ENCODE measurements around the gene DCC.

DCC gene

GRCh38 chr18:53225567-53226325 is 885.7 kb downstream of the DCC start:
- DNase-seq (ENCODE audit: low read depth in 2 of 2): no peak

- DNase-seq (ENCODE audit: low read depth in 2 of 2): no peak
Measured at GRCh38 chr18:53234610-53235009, 894.6 kb downstream of the DCC start.

- DNase-seq (ENCODE audit: low read depth in 2 of 2): no peak
Measured at GRCh38 chr18:53241161-53241560, 901.2 kb downstream of the DCC start.

DNA sequence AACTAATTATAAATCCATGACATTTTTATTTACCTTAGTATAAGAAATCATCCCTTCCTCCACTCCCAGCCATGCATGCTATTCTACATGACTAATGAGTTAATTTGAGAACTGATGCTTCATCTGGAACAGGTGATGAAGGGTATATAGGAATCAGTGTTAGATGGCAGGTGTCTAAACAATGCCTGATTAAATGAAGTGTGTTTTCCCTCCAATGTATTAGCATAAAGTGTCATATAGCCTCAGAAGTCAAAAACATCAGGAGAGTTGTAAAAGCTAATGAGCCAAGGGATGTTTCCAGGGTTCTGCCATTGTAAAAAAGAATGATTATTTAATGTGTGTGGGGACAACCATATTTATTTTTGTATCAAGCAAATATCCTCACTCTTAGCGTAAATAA is 913.8 kb downstream of the DCC start:
- DNase-seq (ENCODE audit: low read depth in 2 of 2): no peak

- DNase-seq (ENCODE audit: low read depth in 2 of 2): no peak
Measured at GRCh38 chr18:53254265-53254664, 914.3 kb downstream of the DCC start.

DNA sequence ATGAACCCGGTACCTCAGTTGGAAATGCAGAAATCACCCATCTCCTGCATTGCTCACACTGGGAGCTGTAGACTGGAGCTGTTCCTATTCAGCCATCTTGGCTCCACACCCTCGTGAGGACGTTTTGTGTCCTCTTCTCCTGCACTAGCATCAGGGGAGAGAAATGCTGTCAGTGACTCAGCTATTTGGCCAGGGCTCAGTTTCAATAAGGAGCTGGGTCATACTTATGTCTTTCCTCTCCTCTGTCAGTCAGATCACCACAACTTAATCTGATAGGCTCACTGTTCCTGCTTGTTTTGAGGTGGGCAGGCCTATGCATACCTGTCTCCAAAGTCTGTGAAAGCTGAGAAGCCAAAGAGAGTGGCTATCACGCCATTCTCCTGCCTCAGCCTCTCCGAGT is 921.2 kb downstream of the DCC start:
- DNase-seq (ENCODE audit: low read depth in 2 of 2): no peak

DNA sequence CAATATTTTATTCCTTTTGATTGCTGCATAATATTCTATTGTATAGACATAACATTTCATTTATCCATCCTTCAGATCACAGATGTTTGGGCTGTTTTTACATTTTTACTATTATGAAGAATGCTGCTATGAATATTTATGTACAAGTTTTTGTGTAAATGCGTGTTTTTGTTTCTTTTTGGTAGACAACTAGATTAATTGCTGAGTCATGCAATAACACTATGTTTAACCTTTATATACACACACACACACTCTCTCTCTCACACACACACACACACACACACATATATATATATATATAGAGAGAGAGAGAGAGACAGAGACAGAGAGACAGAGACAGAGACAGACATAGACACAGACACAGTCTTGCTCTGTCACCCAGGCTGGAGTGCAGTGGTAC is 926.9 kb downstream of the DCC start:
- no peak for DNase-seq (ENCODE audit: low read depth in 2 of 2)

DNA sequence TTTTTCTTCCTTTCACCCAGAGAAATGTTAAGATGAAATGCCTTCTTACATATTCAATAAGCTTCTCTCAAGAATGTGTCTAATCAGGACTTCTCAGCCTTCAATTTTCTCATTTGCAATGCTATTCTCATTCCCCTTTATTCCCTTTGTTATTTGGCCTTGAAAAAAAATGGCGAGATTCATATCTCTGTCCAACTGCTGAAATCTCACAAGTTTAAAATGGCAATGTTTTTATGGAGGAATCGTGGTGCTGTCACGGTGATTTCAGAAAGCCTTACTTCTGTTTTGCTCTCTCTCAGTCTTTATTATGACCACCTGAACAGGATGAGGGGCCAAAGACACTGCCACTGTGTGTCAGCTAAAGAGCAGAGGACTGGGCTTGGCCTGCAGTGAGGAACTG is 928.5 kb downstream of the DCC start:
- DNase-seq (ENCODE audit: low read depth in 2 of 2): no peak

DNA sequence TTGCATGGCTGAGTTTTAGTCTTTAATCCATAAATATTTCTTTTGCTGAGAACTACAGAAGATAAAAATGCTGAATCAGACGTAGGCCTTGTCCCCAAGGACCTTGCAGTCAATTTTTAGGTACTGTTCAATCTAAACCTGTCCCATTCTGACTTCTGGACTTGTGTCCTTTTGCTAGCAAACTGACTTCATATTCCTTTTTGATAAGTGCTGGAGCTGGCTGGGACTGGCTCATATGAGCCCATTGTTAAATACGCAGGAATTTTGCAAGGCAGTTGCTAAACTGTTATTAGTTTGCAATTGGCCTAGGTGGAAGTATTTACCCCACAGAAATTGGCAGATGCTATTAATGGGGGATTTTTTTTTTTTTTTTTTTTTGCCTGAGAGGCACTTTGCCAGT is 941.4 kb downstream of the DCC start:
- DNase-seq (ENCODE audit: low read depth in 2 of 2): no peak

GRCh38 chr18:53283708-53284107 is 943.7 kb downstream of the DCC start:
- DNase-seq (ENCODE audit: low read depth in 2 of 2): no peak

GRCh38 chr18:53305461-53305860 is 965.5 kb downstream of the DCC start:
- DNase-seq (ENCODE audit: low read depth in 2 of 2): no peak

DNA sequence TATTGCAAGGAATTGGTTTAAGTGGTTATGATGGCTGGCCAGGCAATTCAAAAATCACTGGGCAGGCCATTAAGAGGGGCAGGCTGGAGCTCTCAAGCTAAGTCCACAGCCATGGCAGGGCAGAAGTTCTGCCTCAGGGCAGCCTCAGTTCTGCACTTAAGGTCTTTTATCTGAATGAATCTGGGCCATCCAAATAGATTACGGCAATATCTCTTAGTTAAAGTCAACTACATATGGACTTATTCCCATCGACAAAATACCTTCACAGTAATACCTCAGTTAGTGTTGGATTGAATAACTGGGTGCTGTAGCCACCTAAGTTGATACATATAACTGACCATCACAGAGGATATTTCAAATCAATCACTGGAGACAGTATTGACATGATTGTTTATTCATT is 979.6 kb downstream of the DCC start:
- DNase-seq (ENCODE audit: low read depth in 2 of 2): no peak

- no peak for DNase-seq (ENCODE audit: low read depth in 2 of 2)
Measured at GRCh38 chr18:53322163-53322562, 982.2 kb downstream of the DCC start.

- DNase-seq (ENCODE audit: low read depth in 2 of 2): no peak
Measured at GRCh38 chr18:53324353-53324752, 984.4 kb downstream of the DCC start.

- DNase-seq (ENCODE audit: low read depth in 2 of 2): no peak
Measured at GRCh38 chr18:53360501-53361443, 1020.8 kb downstream of the DCC start.

- DNase-seq (ENCODE audit: low read depth in 2 of 2): no peak
Measured at GRCh38 chr18:53375621-53376020, 1035.6 kb downstream of the DCC start.

- no peak for DNase-seq (ENCODE audit: low read depth in 2 of 2)
Measured at GRCh38 chr18:53380063-53380639, 1040.2 kb downstream of the DCC start.

- no peak for DNase-seq (ENCODE audit: low read depth in 2 of 2)
Measured at GRCh38 chr18:53382870-53383269, 1042.9 kb downstream of the DCC start.

DNA sequence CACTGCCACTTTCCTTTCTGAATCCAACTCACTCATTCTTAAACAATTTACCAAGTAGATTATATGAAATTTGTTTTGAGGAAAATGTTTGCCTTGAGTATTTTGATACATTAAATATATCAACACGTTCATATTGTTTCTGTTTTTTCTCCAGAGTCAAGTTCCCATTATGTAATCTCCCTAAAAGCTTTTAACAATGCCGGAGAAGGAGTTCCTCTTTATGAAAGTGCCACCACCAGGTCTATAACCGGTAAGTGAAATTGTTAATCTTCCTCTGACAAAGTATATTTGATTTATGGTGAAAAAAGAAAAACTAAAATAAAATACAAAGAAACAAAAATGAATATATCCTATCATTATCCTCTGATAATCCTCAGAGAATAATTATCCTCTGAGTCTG is 1045.9 kb downstream of the DCC start:
- DNase-seq (ENCODE audit: low read depth in 2 of 2): no peak

GRCh38 chr18:53387581-53387980 is 1047.6 kb downstream of the DCC start:
- no peak for DNase-seq (ENCODE audit: low read depth in 2 of 2)

DNA sequence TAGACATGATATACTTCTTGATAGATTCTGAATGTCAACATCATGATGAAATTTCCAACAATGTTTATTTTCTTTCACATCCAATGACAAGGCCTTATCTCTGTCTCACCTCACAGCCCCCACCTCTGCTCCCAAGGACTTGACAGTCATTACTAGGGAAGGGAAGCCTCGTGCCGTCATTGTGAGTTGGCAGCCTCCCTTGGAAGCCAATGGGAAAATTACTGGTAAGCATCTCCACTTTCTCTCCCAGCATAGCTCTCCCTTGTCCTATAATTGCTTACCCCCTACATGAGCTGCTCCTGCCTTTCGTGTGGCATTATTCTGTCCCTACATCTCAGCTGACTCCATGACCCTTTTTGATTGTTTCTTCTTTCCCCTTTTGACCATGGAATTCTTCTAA is 1062.7 kb downstream of the DCC start:
- DNase-seq (ENCODE audit: low read depth in 2 of 2): no peak

DNA sequence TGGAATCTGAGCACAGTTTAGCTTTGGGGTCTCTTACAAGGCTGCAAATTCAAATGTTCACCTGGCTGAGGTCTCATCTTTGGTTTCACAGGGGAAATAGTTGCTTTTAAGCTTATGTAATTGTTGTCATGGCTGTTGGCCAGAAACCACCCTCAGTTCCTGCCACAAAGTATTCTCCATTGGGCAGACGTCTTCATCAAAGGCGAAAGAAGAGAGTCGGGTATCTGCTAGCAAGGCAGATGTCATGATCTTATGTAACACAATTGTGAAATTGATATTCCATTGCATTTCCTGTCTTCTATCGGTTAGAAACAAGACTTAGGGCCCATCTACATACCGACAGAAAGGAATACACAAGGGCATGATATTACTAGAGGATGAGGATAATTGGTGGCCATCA is 1068.3 kb downstream of the DCC start:
- DNase-seq (ENCODE audit: low read depth in 2 of 2): no peak

DNA sequence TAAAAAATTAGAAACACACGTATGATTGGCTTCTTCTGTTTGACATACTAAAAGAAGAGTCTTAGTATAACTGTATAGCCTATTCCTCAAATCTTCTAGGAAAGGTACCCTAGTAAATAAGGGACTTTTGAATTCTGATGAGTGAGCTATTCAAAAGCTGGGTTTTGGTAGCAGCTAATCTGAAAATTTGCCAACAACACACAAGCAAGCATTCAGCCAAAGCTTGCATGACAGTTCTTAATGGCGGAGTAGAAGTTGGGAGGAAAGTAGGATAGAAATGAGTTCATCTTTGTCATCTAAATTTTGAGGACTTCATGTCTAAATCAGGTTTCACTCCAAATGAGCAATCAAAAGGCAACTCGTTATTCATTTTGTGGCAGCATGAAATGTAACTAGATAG is 1071.5 kb downstream of the DCC start:
- DNase-seq (ENCODE audit: low read depth in 2 of 2): no peak
